Endothelial cell of umbilical vein (primary cell): ENCODE results near the gene PPP1R2C. TPM values are rescaled to one million over a fixed set of nuclear protein-coding genes. Genes with fewer than 3 reads are reported as not detected.

Experiments used
- BruUV-seq: library from RNA; stranded (reverse); fragments of 400-500 nt; replicated peaks from 2 replicates; lab custom pipeline; 2021; lab: Mats Ljungman, UMichigan
- CTCF ChIA-PET: fragments of 300-600, 350-600 bp; sonication (Branson Sonifier 250); formaldehyde crosslinking; loops from one replicate; lab custom pipeline; 2021; ENCODE audit warnings: antibody characterized with exemption, inconsistent platforms; lab: Charles Lee
- POLR2A ChIA-PET: fragments of 300-600, 350-600 bp; sonication (Branson Sonifier 250); formaldehyde crosslinking; loops from one replicate; lab custom pipeline; 2021; ENCODE audit warnings: antibody characterized with exemption, inconsistent platforms; lab: Charles Lee
- DNase-seq: peaks from one replicate; pipeline ENCODE4 v3.0.0-alpha.2; 2011; ENCODE audit warnings: low read depth, low spot score
- FAIRE-seq: peaks from 2 replicates; lab custom pipeline; 2011; peaks lifted over from hg19 to GRCh38; lab: Jason Lieb, UNC
- H2AFZ ChIP-seq: 2 replicates; pipeline ENCODE4 v1.6.0; 2012; ENCODE audit warnings: low read depth, low read length, control low read depth, inconsistent platforms
- H3K27ac ChIP-seq: 2 replicates; pipeline ENCODE4 v1.5.1; 2011; ENCODE audit warnings: low read depth, mild to moderate bottlenecking, control low read depth, low read length, moderate library complexity; ENCODE audit not compliant: insufficient read depth
- H3K27me3 ChIP-seq, 2 experiments: 2 replicates each; pipeline versions ENCODE4 v1.6.0 to v1.6.1; 2011; ENCODE audit warnings: low read length in 2 of 2, mixed read lengths in 1 of 2; ENCODE audit not compliant: control insufficient read depth in 2 of 2, insufficient read depth in 2 of 2
- H3K36me3 ChIP-seq, 2 experiments: 2 replicates in 1 of 2; 3 replicates in 1 of 2; pipeline ENCODE4 v1.5.1; 2011; ENCODE audit warnings: low read length in 2 of 2, mild to moderate bottlenecking in 1 of 2, moderate library complexity in 1 of 2; ENCODE audit not compliant: control insufficient read depth in 2 of 2, insufficient read depth in 2 of 2; ENCODE audit errors: extremely low read depth in 1 of 2
- H3K4me1 ChIP-seq: 3 replicates; pipeline ENCODE4 v1.5.1; 2011; ENCODE audit warnings: mild to moderate bottlenecking, low read length; ENCODE audit not compliant: control insufficient read depth, insufficient read depth; ENCODE audit errors: extremely low read depth
- H3K4me2 ChIP-seq: 2 replicates; pipeline ENCODE4 v1.6.1; 2011; ENCODE audit warnings: low read length, control low read depth, mixed read lengths; ENCODE audit not compliant: insufficient read depth
- H3K4me3 ChIP-seq, 3 experiments: fragments of 200-600 bp in 1 of 3; sonication (generic), shearing (Covaris generic) in 1 of 3; replicated peaks in 1 of 3; 2 replicates each; pipeline ENCODE4 v1.5.1; 2011 to 2016; ENCODE audit warnings: control low read depth in 3 of 3, low read length in 3 of 3, mild to moderate bottlenecking in 2 of 3, inconsistent platforms in 1 of 3, low read depth in 1 of 3, moderate library complexity in 1 of 3; ENCODE audit not compliant: insufficient read depth in 1 of 3
- H3K79me2 ChIP-seq: 2 replicates; pipeline ENCODE4 v1.6.0; 2012; ENCODE audit warnings: low read length, inconsistent platforms; ENCODE audit not compliant: control insufficient read depth, insufficient read depth
- H3K9ac ChIP-seq: replicated peaks from 2 replicates; pipeline ENCODE3; 2011; ENCODE audit warnings: low read length, control low read depth; ENCODE audit not compliant: insufficient read depth; ENCODE audit errors: extremely low read depth
- H3K9me1 ChIP-seq: replicated peaks from 3 replicates; pipeline ENCODE4 v1.6.0; 2011; ENCODE audit warnings: mild to moderate bottlenecking, low read length; ENCODE audit not compliant: control insufficient read depth, insufficient read depth; ENCODE audit errors: extremely low read depth
- H3K9me3 ChIP-seq: replicated peaks from 2 replicates; pipeline ENCODE4 v1.5.1; 2012; ENCODE audit warnings: low read length, inconsistent platforms; ENCODE audit not compliant: control insufficient read depth, insufficient read depth
- H4K20me1 ChIP-seq: replicated peaks from 2 replicates; pipeline ENCODE3; 2011; ENCODE audit warnings: mild to moderate bottlenecking, low read length; ENCODE audit not compliant: control insufficient read depth, insufficient read depth; ENCODE audit errors: extremely low read depth
- EZH2 ChIP-seq: IDR thresholded peaks from 2 replicates; pipeline ENCODE4 v1.6.1; 2012; ENCODE audit warnings: borderline replicate concordance, low read depth, mild to moderate bottlenecking, moderate library complexity, low read length, inconsistent platforms; ENCODE audit not compliant: severe bottlenecking
- FOS ChIP-seq: IDR thresholded peaks from 2 replicates; pipeline ENCODE4 v1.6.1; 2011; ENCODE audit warnings: mild to moderate bottlenecking, low read length, moderate library complexity, borderline replicate concordance; ENCODE audit not compliant: insufficient read depth
- GATA2 ChIP-seq: IDR thresholded peaks from 2 replicates; pipeline ENCODE4 v1.7.0; 2011; ENCODE audit warnings: low read depth, mild to moderate bottlenecking, moderate library complexity, mixed read lengths, low read length; ENCODE audit not compliant: insufficient read length, insufficient read depth
- JUN ChIP-seq: IDR thresholded peaks from 2 replicates; pipeline ENCODE4 v1.6.1; 2011; ENCODE audit warnings: borderline replicate concordance, low read depth; ENCODE audit not compliant: insufficient read length, insufficient read depth
- MYC ChIP-seq: IDR thresholded peaks from one replicate; pipeline ENCODE4 v1.6.1; 2011; ENCODE audit warnings: mild to moderate bottlenecking, low read depth, low read length
- POLR2A ChIP-seq: IDR thresholded peaks from 2 replicates; pipeline ENCODE4 v1.6.1; 2012; ENCODE audit warnings: low read depth, mild to moderate bottlenecking, control low read depth, low read length
- POLR2AphosphoS5 ChIP-seq: IDR thresholded peaks from 2 replicates; pipeline ENCODE4 v1.6.1; 2012; ENCODE audit warnings: low read depth, mild to moderate bottlenecking, control low read depth, low read length, moderate library complexity; ENCODE audit not compliant: insufficient read depth
- dilution Hi-C: fragments of 300-500 bp; cut with MboI; formaldehyde crosslinking; loops from one replicate; pipeline ENCODE4 v1.15.0; 2019; ENCODE audit warnings: low sequenced_read_pairs; ENCODE audit not compliant: extremely low pct_ligation_motif_present
- intact Hi-C: fragments of 100-400 bp; cut with micrococcal nuclease; formaldehyde crosslinking; loops from one replicate; pipeline ENCODE4 v1.10.0; 2022
- polyA plus RNA-seq, 4 experiments: library from polyadenylated mRNA; depleted of rRNA in 3 of 4; stranded (reverse) in 3 of 4; unstranded in 1 of 4; fragments of >200 nt; gene quantifications; 2 replicates each; pipeline versions ENCODE4 v1.2.1 to v1.2.3, GENCODE V29; 2011 to 2012; ENCODE audit warnings: missing spikeins in 1 of 4
- total RNA-seq: library from RNA; stranded (reverse); gene quantifications from 2 replicates; pipeline ENCODE4 v1.2.3, GENCODE V29; 2021
- TF ChIP-seq, protein P1 (sequence below), 2 donors: IDR thresholded peaks; 1 replicate in 1 of 2; 2 replicates in 1 of 2; pipeline ENCODE4 v1.5.1; 2011; ENCODE audit warnings: low read length in 2 of 2, mild to moderate bottlenecking in 2 of 2, moderate library complexity in 2 of 2, control low read depth in 1 of 2, inconsistent platforms in 1 of 2, low read depth in 1 of 2; ENCODE audit not compliant: insufficient read depth in 1 of 2; ENCODE audit errors: extremely low read depth in 1 of 2

Gene PPP1R2C
- total and polyA plus RNA-seq, 2 donors (not counting 3 experiments of a cell fraction or from before 2014, with no cell fraction given) = not detected

GRCh38 chrX:42759881-42760280, 18.1 kb downstream of the PPP1R2C start:
- TF ChIP-seq, protein P1, sequence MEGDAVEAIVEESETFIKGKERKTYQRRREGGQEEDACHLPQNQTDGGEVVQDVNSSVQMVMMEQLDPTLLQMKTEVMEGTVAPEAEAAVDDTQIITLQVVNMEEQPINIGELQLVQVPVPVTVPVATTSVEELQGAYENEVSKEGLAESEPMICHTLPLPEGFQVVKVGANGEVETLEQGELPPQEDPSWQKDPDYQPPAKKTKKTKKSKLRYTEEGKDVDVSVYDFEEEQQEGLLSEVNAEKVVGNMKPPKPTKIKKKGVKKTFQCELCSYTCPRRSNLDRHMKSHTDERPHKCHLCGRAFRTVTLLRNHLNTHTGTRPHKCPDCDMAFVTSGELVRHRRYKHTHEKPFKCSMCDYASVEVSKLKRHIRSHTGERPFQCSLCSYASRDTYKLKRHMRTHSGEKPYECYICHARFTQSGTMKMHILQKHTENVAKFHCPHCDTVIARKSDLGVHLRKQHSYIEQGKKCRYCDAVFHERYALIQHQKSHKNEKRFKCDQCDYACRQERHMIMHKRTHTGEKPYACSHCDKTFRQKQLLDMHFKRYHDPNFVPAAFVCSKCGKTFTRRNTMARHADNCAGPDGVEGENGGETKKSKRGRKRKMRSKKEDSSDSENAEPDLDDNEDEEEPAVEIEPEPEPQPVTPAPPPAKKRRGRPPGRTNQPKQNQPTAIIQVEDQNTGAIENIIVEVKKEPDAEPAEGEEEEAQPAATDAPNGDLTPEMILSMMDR (IDR thresholded peaks at IDR 0.05; ENCODE audit: extremely low read depth in 1 of 2, insufficient read depth in 1 of 2, low read depth in 1 of 2, low read length in 2 of 2) = no peak
- no peak for TF ChIP-seq EZH2
- no peak for TF ChIP-seq POLR2AphosphoS5
- no peak for TF ChIP-seq JUN
- TF ChIP-seq GATA2 = no peak
- TF ChIP-seq POLR2A = no peak
- no peak for TF ChIP-seq MYC
- TF ChIP-seq FOS = no peak
- H3K9me1 ChIP-seq = no peaks in the 10 kb centered on the region
- dilution Hi-C loops = no loop called here
- no peak overlapping the region for H3K4me2 ChIP-seq
- CTCF ChIA-PET = no interaction called here
- H3K36me3 ChIP-seq = no peaks in the 10 kb centered on the region
- intact Hi-C loops = no loop called here
- no peak overlapping the region for H3K27ac ChIP-seq
- FAIRE-seq (no peak), DNase-seq (no peak)
- no peak overlapping the region for H3K9ac ChIP-seq
- no peaks in the 10 kb centered on the region for H4K20me1 ChIP-seq
- H3K27me3 ChIP-seq = no peaks in the 10 kb centered on the region
- H2AFZ ChIP-seq = no peak overlapping the region
- H3K9me3 ChIP-seq = no peaks in the 10 kb centered on the region
- H3K79me2 ChIP-seq = no peaks in the 10 kb centered on the region
- POLR2A ChIA-PET = interaction anchor here (0.7 kb wide), 1 partner anchor 232 kb away, joined by 4 read pairs; no protein-coding TSS in a partner anchor
- H3K4me1 ChIP-seq = peaks cover 10% of the 10 kb centered on the region
- no peak overlapping the region for H3K4me3 ChIP-seq
- BruUV-seq = no TSS peak
